PC-3 (cell line): ENCODE results near the gene NPTXR. TPM values are rescaled to one million over a fixed set of nuclear protein-coding genes. Genes with fewer than 3 reads are reported as not detected.

Source experiments
- ATAC-seq: fragments of 200-7000 bp; cut with Tn5 transposase; 2 replicates; pipeline ENCODE4 v1.9.1; 2020; ENCODE audit warnings: mild to moderate bottlenecking, moderate library complexity
- BruUV-seq: library from RNA; stranded (reverse); fragments of 400-500 nt; replicated peaks from 2 replicates; lab custom pipeline; 2021; lab: Mats Ljungman, UMichigan
- CTCF ChIA-PET: fragments of 300-600 bp; sonication (Branson Sonifier 250); formaldehyde crosslinking; loops from one replicate; lab custom pipeline; 2022; ENCODE audit warnings: antibody characterized with exemption; lab: Charles Lee
- POLR2A ChIA-PET: fragments of 300-600 bp; sonication (Branson Sonifier 250); formaldehyde crosslinking; loops from one replicate; lab custom pipeline; 2022; ENCODE audit warnings: antibody characterized with exemption; ENCODE audit not compliant: unreplicated experiment; lab: Charles Lee
- DNase-seq: peaks from one replicate; pipeline ENCODE4 v3.0.0-alpha.2; 2015
- H2AFZ ChIP-seq: fragments of 300-600 bp; sonication (generic); 2 replicates; pipeline ENCODE4 v1.6.0; 2016; ENCODE audit warnings: antibody characterized with exemption, low read length
- H3F3A ChIP-seq: fragments of 300-600 bp; sonication (generic); one replicate; pipeline ENCODE4 v1.6.0; 2017; ENCODE audit warnings: antibody characterized with exemption, low read length, control low read depth, mild to moderate bottlenecking; ENCODE audit not compliant: unreplicated experiment
- H3K27ac ChIP-seq: fragments of 300-600 bp; sonication (generic); 2 replicates; pipeline ENCODE4 v1.5.1; 2016; ENCODE audit warnings: mild to moderate bottlenecking, low read length
- H3K27me3 ChIP-seq: fragments of 300-600 bp; sonication (generic); 2 replicates; pipeline ENCODE4 v1.6.1; 2016; ENCODE audit warnings: low read length, mixed read lengths
- H3K36me3 ChIP-seq: fragments of 300-600 bp; sonication (generic); 2 replicates; pipeline ENCODE4 v1.6.1; 2016; ENCODE audit warnings: low read depth, mixed run types, low read length, mixed read lengths
- H3K4me1 ChIP-seq: fragments of 300-600 bp; sonication (generic); 2 replicates; pipeline ENCODE4 v1.5.1; 2016; ENCODE audit warnings: low read length; ENCODE audit not compliant: insufficient read depth
- H3K4me2 ChIP-seq: fragments of 300-600 bp; sonication (generic); 2 replicates; pipeline ENCODE4 v1.6.0; 2016; ENCODE audit warnings: low read length
- H3K4me3 ChIP-seq: fragments of 300-600 bp; sonication (generic); 2 replicates; pipeline ENCODE4 v1.5.1; 2016; ENCODE audit warnings: mild to moderate bottlenecking, low read length, mixed read lengths
- H3K79me2 ChIP-seq: fragments of 300-600 bp; sonication (generic); 2 replicates; pipeline ENCODE4 v1.6.1; 2017; ENCODE audit warnings: low read length, mixed read lengths
- H3K9ac ChIP-seq: fragments of 300-600 bp; sonication (generic); 2 replicates; pipeline ENCODE4 v1.6.0; 2016; ENCODE audit warnings: mild to moderate bottlenecking, low read length
- H3K9me2 ChIP-seq: fragments of 300-600 bp; sonication (generic); replicated peaks from 2 replicates; pipeline ENCODE4 v1.6.1; 2016; ENCODE audit warnings: mixed run types, low read length, mixed read lengths
- H3K9me3 ChIP-seq: fragments of 300-600 bp; sonication (generic); 2 replicates; pipeline ENCODE4 v1.6.1; 2016; ENCODE audit warnings: low read length, mixed read lengths
- H4K20me1 ChIP-seq: fragments of 300-600 bp; sonication (generic); 2 replicates; pipeline ENCODE4 v1.6.1; 2016; ENCODE audit warnings: low read length, mixed read lengths
- EZH2 ChIP-seq: fragments of 300-600 bp; sonication (generic); IDR thresholded peaks from one replicate; pipeline ENCODE4 v1.6.1; 2017; ENCODE audit warnings: antibody characterized with exemption, mild to moderate bottlenecking, low read length; ENCODE audit not compliant: unreplicated experiment
- EZH2phosphoT487 ChIP-seq: fragments of 300-600 bp; sonication (generic); IDR thresholded peaks from 2 replicates; pipeline ENCODE4 v1.6.1; 2018; ENCODE audit warnings: mild to moderate bottlenecking, antibody characterized with exemption, low read length, borderline replicate concordance
- intact Hi-C: fragments of 100-400 bp; cut with micrococcal nuclease; formaldehyde crosslinking; loops from 2 replicates; pipeline ENCODE4 v1.9.0; 2023
- total RNA-seq: library from RNA; depleted of rRNA; stranded (reverse); fragments of >200 nt; gene quantifications from 2 replicates; pipeline ENCODE4 v1.2.3, GENCODE V29; 2014
- TF ChIP-seq, protein P1 (sequence below): fragments of 300-600 bp; sonication (generic); conservative IDR thresholded peaks from 2 replicates; pipeline ENCODE4 v1.5.1; 2017; ENCODE audit warnings: antibody characterized with exemption, low read depth, mild to moderate bottlenecking, low read length

The NPTXR gene
- total RNA-seq, 1 experiment from 2014 or later: 2.8 TPM

DNA sequence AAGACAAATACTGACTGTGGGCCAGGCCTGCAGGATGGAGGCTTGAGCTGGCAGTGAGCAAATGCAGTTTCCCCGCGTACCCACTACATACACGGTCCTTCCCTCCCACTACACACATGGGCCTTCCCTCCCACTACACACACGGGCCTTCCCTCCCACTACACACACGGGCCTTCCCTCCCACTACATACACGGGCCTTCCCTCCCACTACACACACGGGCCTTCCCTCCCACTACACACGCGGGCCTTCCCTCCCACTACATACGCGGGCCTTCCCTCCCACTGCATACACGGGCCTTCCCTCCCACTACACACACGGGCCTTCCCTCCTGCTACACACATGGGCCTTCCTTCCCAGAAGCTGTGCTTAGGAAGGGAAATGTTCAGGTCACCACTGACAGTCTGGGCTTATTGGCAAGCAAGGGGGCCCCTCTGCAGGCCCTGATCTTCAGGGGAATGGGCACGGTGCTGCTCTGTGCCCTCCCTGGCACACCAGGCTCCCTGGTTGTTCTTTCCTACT, 60.7 kb downstream of the NPTXR start:
- TF ChIP-seq EZH2phosphoT487: no peak
- TF ChIP-seq EZH2: no peak
- TF ChIP-seq, protein P1, sequence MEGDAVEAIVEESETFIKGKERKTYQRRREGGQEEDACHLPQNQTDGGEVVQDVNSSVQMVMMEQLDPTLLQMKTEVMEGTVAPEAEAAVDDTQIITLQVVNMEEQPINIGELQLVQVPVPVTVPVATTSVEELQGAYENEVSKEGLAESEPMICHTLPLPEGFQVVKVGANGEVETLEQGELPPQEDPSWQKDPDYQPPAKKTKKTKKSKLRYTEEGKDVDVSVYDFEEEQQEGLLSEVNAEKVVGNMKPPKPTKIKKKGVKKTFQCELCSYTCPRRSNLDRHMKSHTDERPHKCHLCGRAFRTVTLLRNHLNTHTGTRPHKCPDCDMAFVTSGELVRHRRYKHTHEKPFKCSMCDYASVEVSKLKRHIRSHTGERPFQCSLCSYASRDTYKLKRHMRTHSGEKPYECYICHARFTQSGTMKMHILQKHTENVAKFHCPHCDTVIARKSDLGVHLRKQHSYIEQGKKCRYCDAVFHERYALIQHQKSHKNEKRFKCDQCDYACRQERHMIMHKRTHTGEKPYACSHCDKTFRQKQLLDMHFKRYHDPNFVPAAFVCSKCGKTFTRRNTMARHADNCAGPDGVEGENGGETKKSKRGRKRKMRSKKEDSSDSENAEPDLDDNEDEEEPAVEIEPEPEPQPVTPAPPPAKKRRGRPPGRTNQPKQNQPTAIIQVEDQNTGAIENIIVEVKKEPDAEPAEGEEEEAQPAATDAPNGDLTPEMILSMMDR: no peak
- Histone ChIP-seq H3K27ac (no peak overlapping the region), H3K4me3 (no peak overlapping the region), H2AFZ (no peak overlapping the region), H3K9me2 (no peaks in the 10 kb centered on the region), H3K27me3 (no peaks in the 10 kb centered on the region), H3K4me2 (no peak overlapping the region), H3K4me1 (no peaks in the 10 kb centered on the region), H3K9me3 (no peaks in the 10 kb centered on the region), H3F3A (no peaks in the 10 kb centered on the region), H4K20me1 (no peaks in the 10 kb centered on the region), H3K36me3 (no peaks in the 10 kb centered on the region), H3K79me2 (no peaks in the 10 kb centered on the region), H3K9ac (no peak overlapping the region)
- no TSS peak for BruUV-seq
- no peak for ATAC-seq
- no peak for DNase-seq
- intact Hi-C loops: no loop called here
- POLR2A ChIA-PET: no interaction called here
- CTCF ChIA-PET: no interaction called here

DNA sequence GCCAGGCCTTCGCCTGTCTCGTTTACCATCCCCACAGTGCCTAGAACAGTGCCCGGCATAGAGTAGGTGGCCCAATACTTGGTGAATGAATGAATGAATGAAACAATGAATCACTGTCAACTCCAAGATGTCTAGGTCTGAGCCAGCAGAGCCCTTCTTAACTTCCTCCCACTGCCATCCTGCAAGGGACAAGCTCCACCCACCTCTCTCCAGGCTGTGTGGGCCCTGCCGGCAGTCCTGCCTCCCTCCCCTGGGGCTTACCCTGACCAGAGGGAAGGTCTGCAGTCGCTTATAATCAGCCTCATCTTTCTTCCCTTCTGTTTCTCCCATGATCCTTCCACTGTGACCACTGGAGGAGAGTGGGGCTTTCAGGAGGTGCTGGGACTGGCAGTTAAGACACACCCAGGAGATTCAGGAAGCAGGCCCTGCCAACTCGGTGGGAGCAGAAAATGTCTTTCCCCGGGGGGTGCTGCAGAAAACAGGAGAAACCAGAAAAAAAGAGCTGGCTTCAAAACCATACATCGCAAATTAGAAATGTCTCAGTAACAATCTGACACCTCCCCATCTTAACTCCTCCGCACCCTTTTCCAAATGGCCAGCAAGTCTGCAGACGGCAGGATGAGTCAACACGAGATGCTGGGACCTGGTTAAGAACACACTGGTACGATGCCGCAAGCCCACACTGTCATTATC, 61.3 kb downstream of the NPTXR start:
- Histone ChIP-seq H3K36me3 (no peaks in the 10 kb centered on the region), H3K9ac (no peak overlapping the region), H3K9me3 (no peaks in the 10 kb centered on the region), H2AFZ (no peak overlapping the region), H3F3A (no peaks in the 10 kb centered on the region), H3K9me2 (no peaks in the 10 kb centered on the region), H4K20me1 (no peaks in the 10 kb centered on the region), H3K79me2 (no peaks in the 10 kb centered on the region), H3K4me1 (no peaks in the 10 kb centered on the region), H3K27me3 (no peaks in the 10 kb centered on the region), H3K4me3 (no peak overlapping the region), H3K27ac (no peak overlapping the region), H3K4me2 (no peak overlapping the region)
- CTCF ChIA-PET: no interaction called here
- TF ChIP-seq EZH2 (no peak), EZH2phosphoT487 (no peak)
- TF ChIP-seq, protein P1: no peak
- BruUV-seq: no TSS peak
- DNase-seq (no peak), ATAC-seq (no peak)
- POLR2A ChIA-PET: no interaction called here
- intact Hi-C loops: no loop called here

DNA sequence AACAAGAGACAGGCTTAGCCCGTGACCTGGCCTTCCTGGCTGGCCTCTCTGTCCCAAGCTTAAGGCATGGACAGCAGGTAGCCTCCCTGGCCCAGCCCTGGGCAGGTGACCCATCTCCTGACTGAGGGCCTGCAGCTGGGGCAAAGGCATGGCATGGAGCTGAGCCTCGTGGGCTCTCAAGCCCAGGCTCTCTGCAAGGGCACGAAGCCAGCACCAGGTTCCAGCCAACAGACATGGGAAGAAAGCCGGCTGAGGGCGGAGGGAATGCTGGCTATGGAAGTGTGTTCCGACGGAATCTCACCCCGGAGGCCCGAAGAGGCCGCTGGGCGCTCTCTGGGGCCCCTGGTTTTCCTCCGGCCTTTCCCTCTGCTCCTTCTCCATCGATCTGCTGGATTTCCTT, 62.8 kb downstream of the NPTXR start:
- Histone ChIP-seq H3K4me2 (no peak overlapping the region), H3K27me3 (no peaks in the 10 kb centered on the region), H3K79me2 (no peaks in the 10 kb centered on the region), H3K4me1 (no peaks in the 10 kb centered on the region), H3K9me2 (no peaks in the 10 kb centered on the region), H3K36me3 (no peaks in the 10 kb centered on the region), H3K27ac (no peak overlapping the region), H2AFZ (no peak overlapping the region), H3K9me3 (no peaks in the 10 kb centered on the region), H4K20me1 (no peaks in the 10 kb centered on the region), H3F3A (no peaks in the 10 kb centered on the region), H3K9ac (no peak overlapping the region), H3K4me3 (no peak overlapping the region)
- DNase-seq: no peak
- no peak for TF ChIP-seq EZH2phosphoT487
- intact Hi-C loops: no loop called here
- BruUV-seq: no TSS peak
- CTCF ChIA-PET: no interaction called here
- POLR2A ChIA-PET: no interaction called here
- no peak for ATAC-seq
